Measurements from ENCODE around the gene HEATR9.

The HEATR9 gene

GRCh38 chr17:35875072-35875799 is 6.5 kb upstream of the HEATR9 start:
- Histone ChIP-seq H3K36me3 (no peaks in the 10 kb centered on the region), H3K27ac (no peak overlapping the region), H3K4me3 (ENCODE audit: low read depth, low read length) (no peak overlapping the region), H3K27me3 (ENCODE audit: insufficient read depth, low read depth, severe bottlenecking) (no peaks in the 10 kb centered on the region), H3K9me3 (ENCODE audit: severe bottlenecking) (no peaks in the 10 kb centered on the region)
- TF ChIP-seq CTCF (IDR thresholded peaks at IDR 0.05; ENCODE audit: low read depth, low read length) = no peak
- no peak for DNase-seq

GRCh38 chr17:35872196-35872980 is 3.7 kb upstream of the HEATR9 start:
- no peaks in the 10 kb centered on the region for H3K9me3 ChIP-seq (ENCODE audit: severe bottlenecking)
- H3K27ac ChIP-seq = no peak overlapping the region
- no peaks in the 10 kb centered on the region for H3K36me3 ChIP-seq
- H3K27me3 ChIP-seq (ENCODE audit: insufficient read depth, low read depth, severe bottlenecking) = no peaks in the 10 kb centered on the region
- H3K4me3 ChIP-seq (ENCODE audit: low read depth, low read length) = no peak overlapping the region
- no peak for DNase-seq
- TF ChIP-seq CTCF (IDR thresholded peaks at IDR 0.05; ENCODE audit: low read depth, low read length) = no peak

- Histone ChIP-seq H3K9me3 (ENCODE audit: severe bottlenecking) (no peaks in the 10 kb centered on the region), H3K27me3 (ENCODE audit: insufficient read depth, low read depth, severe bottlenecking) (no peaks in the 10 kb centered on the region), H3K27ac (no peak overlapping the region), H3K4me3 (ENCODE audit: low read depth, low read length) (no peak overlapping the region), H3K36me3 (no peaks in the 10 kb centered on the region)
- TF ChIP-seq CTCF (IDR thresholded peaks at IDR 0.05; ENCODE audit: low read depth, low read length) = peak; percentile 43; the same call in 1 of the 2 replicates
- DNase-seq = peak; percentile 63
These were observed 2.5 kb upstream of the HEATR9 start for GRCh38 chr17:35870906-35871819.

GRCh38 chr17:35867574-35867973 is 1.1 kb downstream of the HEATR9 start:
- H3K9me3 ChIP-seq (ENCODE audit: severe bottlenecking) = no peaks in the 10 kb centered on the region
- no peaks in the 10 kb centered on the region for H3K27me3 ChIP-seq (ENCODE audit: insufficient read depth, low read depth, severe bottlenecking)
- no peaks in the 10 kb centered on the region for H3K36me3 ChIP-seq
- H3K4me3 ChIP-seq (ENCODE audit: low read depth, low read length) = no peak overlapping the region
- TF ChIP-seq CTCF (IDR thresholded peaks at IDR 0.05; ENCODE audit: low read depth, low read length) = no peak
- DNase-seq = no peak
- no peak overlapping the region for H3K27ac ChIP-seq

- DNase-seq = no peak
- no peak for TF ChIP-seq CTCF (IDR thresholded peaks at IDR 0.05; ENCODE audit: low read depth, low read length)
- Histone ChIP-seq H3K27me3 (ENCODE audit: insufficient read depth, low read depth, severe bottlenecking) (no peaks in the 10 kb centered on the region), H3K4me3 (ENCODE audit: low read depth, low read length) (no peak overlapping the region), H3K36me3 (no peaks in the 10 kb centered on the region), H3K9me3 (ENCODE audit: severe bottlenecking) (no peaks in the 10 kb centered on the region), H3K27ac (no peak overlapping the region)
These were observed 2.2 kb downstream of the HEATR9 start for GRCh38 chr17:35866341-35866950.

Measured in WERI-Rb-1 (cell line).